Measurements from ENCODE around the gene SMIM21.

DNA sequence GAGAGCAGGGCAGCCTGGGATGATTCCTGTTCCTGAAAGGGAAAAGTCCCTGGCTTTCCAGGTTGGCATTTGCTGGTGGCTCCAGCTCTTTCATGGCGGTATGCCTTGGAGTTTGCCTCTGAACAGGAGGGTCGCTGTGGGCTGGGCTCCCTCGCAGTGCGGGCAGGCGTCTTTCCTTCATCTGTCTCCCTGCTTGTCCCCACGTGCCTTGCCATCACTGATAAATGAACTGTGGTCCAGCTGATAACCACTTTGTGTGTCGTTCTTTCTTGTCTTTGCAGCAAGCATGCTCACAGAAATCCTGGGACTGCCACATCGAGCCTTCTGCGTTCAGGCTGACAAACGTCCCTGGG, 35.3 kb downstream of the SMIM21 start:
- no peak for TF ChIP-seq CTCF (IDR thresholded peaks at IDR 0.05)
- no peak for TF ChIP-seq ZFX (IDR thresholded peaks at IDR 0.05; ENCODE audit: borderline replicate concordance)
